Measurements from ENCODE around the gene KDM4F.
"Not testable (repeated sequence)": the region's sequence is repeated elsewhere in the genome, so short reads cannot be mapped to it uniquely, and the experiment has no call there.

The KDM4F gene

GRCh38 chr11:95024958-95025357, 24.3 kb upstream of the KDM4F start, which contains the start of gene KDM4E:
TSS of gene KDM4E (plus strand) at chr11:95025258. CDS start at chr11:95025558, 300 bp downstream.
- CTCF ChIA-PET, result no interaction called here
- no peak for TF ChIP-seq NFRKB (IDR thresholded peaks at IDR 0.05)
- no peak for TF ChIP-seq BHLHE40 (IDR thresholded peaks at IDR 0.05; ENCODE audit: borderline replicate concordance)
- no peak for TF ChIP-seq ARNT (IDR thresholded peaks at IDR 0.05)
- TF ChIP-seq FOXA1 (IDR thresholded peaks at IDR 0.05), result no peak
- no peak for TF ChIP-seq ZNF384 (IDR thresholded peaks at IDR 0.05)
- no peak for TF ChIP-seq LEF1 (IDR thresholded peaks at IDR 0.05; ENCODE audit: borderline replicate concordance)
- TF ChIP-seq SUZ12 (IDR thresholded peaks at IDR 0.05), result no peak
- DNase-seq (ENCODE audit: extremely low spot score), result no peak
- POLR2A ChIA-PET, result no interaction called here

- DNase-seq (ENCODE audit: extremely low spot score); POLR2A ChIA-PET; CTCF ChIA-PET: not testable (repeated sequence)
Observed at GRCh38 chr11:95025594-95025993, 23.6 kb upstream of the KDM4F start.

GRCh38 chr11:95028357-95028756, 20.9 kb upstream of the KDM4F start:
- POLR2A ChIA-PET, result no interaction called here

GRCh38 chr11:95033051-95033450, 16.2 kb upstream of the KDM4F start:
- CTCF ChIA-PET, result no interaction called here
- DNase-seq (ENCODE audit: extremely low spot score), result no peak
- TF ChIP-seq ARNT (IDR thresholded peaks at IDR 0.05) (no peak), TARDBP (IDR thresholded peaks at IDR 0.05) (no peak), FOXA1 (IDR thresholded peaks at IDR 0.05) (no peak), SUZ12 (IDR thresholded peaks at IDR 0.05) (no peak), HDGF (IDR thresholded peaks at IDR 0.05; ENCODE audit: borderline replicate concordance) (no peak), CTBP1 (IDR thresholded peaks at IDR 0.05; ENCODE audit: borderline replicate concordance) (no peak), LEF1 (IDR thresholded peaks at IDR 0.05; ENCODE audit: borderline replicate concordance) (no peak), BHLHE40 (IDR thresholded peaks at IDR 0.05; ENCODE audit: borderline replicate concordance) (no peak), SP1 (IDR thresholded peaks at IDR 0.05) (no peak), ZNF384 (IDR thresholded peaks at IDR 0.05) (no peak), FOXK2 (IDR thresholded peaks at IDR 0.05) (no peak), FOXM1 (IDR thresholded peaks at IDR 0.05; ENCODE audit: borderline replicate concordance) (no peak), L3MBTL2 (conservative IDR thresholded peaks at IDR 0.05) (no peak), ELF4 (IDR thresholded peaks at IDR 0.05) (no peak), PKNOX1 (IDR thresholded peaks at IDR 0.05) (no peak), NFRKB (IDR thresholded peaks at IDR 0.05) (no peak)
- POLR2A ChIA-PET, result interaction anchor here (0.6 kb wide), 1 partner anchor 893 kb away, joined by 3 read pairs; no protein-coding TSS in a partner anchor

More at GRCh38 chr11:95028357-95028756, 20.9 kb upstream of the KDM4F start:
- TF ChIP-seq BHLHE40 (IDR thresholded peaks at IDR 0.05; ENCODE audit: borderline replicate concordance) (no peak), HDGF (IDR thresholded peaks at IDR 0.05; ENCODE audit: borderline replicate concordance) (no peak), L3MBTL2 (conservative IDR thresholded peaks at IDR 0.05) (no peak), ELF4 (IDR thresholded peaks at IDR 0.05) (no peak), FOXK2 (IDR thresholded peaks at IDR 0.05) (no peak), ZNF384 (IDR thresholded peaks at IDR 0.05) (no peak), CTBP1 (IDR thresholded peaks at IDR 0.05; ENCODE audit: borderline replicate concordance) (no peak), ARNT (IDR thresholded peaks at IDR 0.05) (no peak), FOXA1 (IDR thresholded peaks at IDR 0.05) (no peak), SP1 (IDR thresholded peaks at IDR 0.05) (no peak), TARDBP (IDR thresholded peaks at IDR 0.05) (no peak), PKNOX1 (IDR thresholded peaks at IDR 0.05) (no peak), FOXM1 (IDR thresholded peaks at IDR 0.05; ENCODE audit: borderline replicate concordance) (no peak), LEF1 (IDR thresholded peaks at IDR 0.05; ENCODE audit: borderline replicate concordance) (no peak), NFRKB (IDR thresholded peaks at IDR 0.05) (no peak), SUZ12 (IDR thresholded peaks at IDR 0.05) (no peak)
- CTCF ChIA-PET, result interaction anchor here (1.3 kb wide), 1 partner anchor 109 kb away, joined by 6 read pairs; no protein-coding TSS in a partner anchor
- no peak for DNase-seq (ENCODE audit: extremely low spot score)

GRCh38 chr11:95035316-95035715, 13.9 kb upstream of the KDM4F start:
- ChIA-PET CTCF (no interaction called here), POLR2A (no interaction called here)
- DNase-seq (ENCODE audit: extremely low spot score), result no peak
- no peak for TF ChIP-seq ZNF384 (IDR thresholded peaks at IDR 0.05)

- POLR2A ChIA-PET; DNase-seq (ENCODE audit: extremely low spot score); CTCF ChIA-PET: not testable (repeated sequence)
Observed at GRCh38 chr11:95037356-95038035, 11.7 kb upstream of the KDM4F start.

GRCh38 chr11:95042239-95042638, 7.0 kb upstream of the KDM4F start:
- CTCF ChIA-PET, result no interaction called here
- POLR2A ChIA-PET, result no interaction called here
- TF ChIP-seq FOXM1 (IDR thresholded peaks at IDR 0.05; ENCODE audit: borderline replicate concordance), result no peak
- TF ChIP-seq TARDBP (IDR thresholded peaks at IDR 0.05), result no peak
- TF ChIP-seq LEF1 (IDR thresholded peaks at IDR 0.05; ENCODE audit: borderline replicate concordance), result no peak
- TF ChIP-seq L3MBTL2 (conservative IDR thresholded peaks at IDR 0.05), result no peak
- no peak for TF ChIP-seq ZNF384 (IDR thresholded peaks at IDR 0.05)
- no peak for TF ChIP-seq PKNOX1 (IDR thresholded peaks at IDR 0.05)
- no peak for TF ChIP-seq HDGF (IDR thresholded peaks at IDR 0.05; ENCODE audit: borderline replicate concordance)
- TF ChIP-seq BHLHE40 (IDR thresholded peaks at IDR 0.05; ENCODE audit: borderline replicate concordance), result no peak
- TF ChIP-seq FOXK2 (IDR thresholded peaks at IDR 0.05), result no peak
- no peak for TF ChIP-seq NFRKB (IDR thresholded peaks at IDR 0.05)
- TF ChIP-seq SP1 (IDR thresholded peaks at IDR 0.05), result no peak
- TF ChIP-seq FOXA1 (IDR thresholded peaks at IDR 0.05), result no peak
- DNase-seq (ENCODE audit: extremely low spot score), result no peak

Data from HEK293T (cell line).